Hematopoietic multipotent progenitor cell treated with erythropoietin and hydrocortisone succinate and interleukin-3 and kit ligand, for 15 days (in vitro differentiated cells): ENCODE data around the gene CNTNAP2.

Source experiments
- DNase-seq: peaks from one replicate; pipeline ENCODE4 v3.0.0-alpha.2; 2015; ENCODE audit warnings: low spot score

The CNTNAP2 gene

GRCh38 chr7:148211740-148212151 lies 2095.1 kb downstream of the CNTNAP2 start:
- DNase-seq = no peak

- no peak for DNase-seq
Measured at GRCh38 chr7:148212731-148213130, 2096.1 kb downstream of the CNTNAP2 start.

DNA sequence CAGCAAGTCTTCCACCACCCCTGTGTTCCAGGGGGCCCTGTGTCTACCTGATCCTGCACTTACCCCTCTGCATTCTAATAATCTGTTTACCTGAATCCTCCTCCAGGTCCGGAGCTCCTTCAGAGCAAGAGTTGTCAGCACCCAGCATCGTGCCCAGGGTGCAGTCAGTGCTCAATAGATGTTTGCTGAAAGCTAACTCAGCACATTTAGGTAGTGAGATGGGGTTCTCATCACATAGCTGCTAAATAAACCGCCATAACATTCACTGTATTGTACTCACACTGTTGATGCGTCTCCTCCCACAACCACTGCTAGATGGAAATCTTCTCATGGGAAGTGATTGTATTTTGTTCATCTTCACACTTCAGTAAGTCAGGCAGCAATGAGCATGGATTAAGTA lies 2097.5 kb downstream of the CNTNAP2 start:
- no peak for DNase-seq

GRCh38 chr7:148218603-148219002 lies 2102.0 kb downstream of the CNTNAP2 start:
- DNase-seq = no peak

DNA sequence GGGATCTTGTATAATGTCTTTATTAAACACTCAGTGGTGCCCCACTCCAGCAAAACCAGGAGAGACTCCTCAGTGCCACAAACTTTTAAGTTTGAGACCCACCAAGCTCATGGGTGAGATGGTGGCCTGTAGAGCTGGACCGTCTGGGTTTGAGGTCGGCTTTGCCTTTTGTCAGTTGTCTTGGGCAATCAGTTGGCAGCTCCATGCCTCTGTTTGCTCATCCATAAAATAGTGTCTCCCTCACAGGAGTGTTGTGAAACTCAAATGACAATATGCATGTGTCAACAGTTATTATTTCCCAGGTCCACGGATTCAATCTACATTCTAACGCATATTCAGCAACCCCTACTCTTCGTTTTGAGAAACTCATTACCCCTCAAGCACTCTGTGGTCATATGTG lies 2106.1 kb downstream of the CNTNAP2 start:
- no peak for DNase-seq

DNA sequence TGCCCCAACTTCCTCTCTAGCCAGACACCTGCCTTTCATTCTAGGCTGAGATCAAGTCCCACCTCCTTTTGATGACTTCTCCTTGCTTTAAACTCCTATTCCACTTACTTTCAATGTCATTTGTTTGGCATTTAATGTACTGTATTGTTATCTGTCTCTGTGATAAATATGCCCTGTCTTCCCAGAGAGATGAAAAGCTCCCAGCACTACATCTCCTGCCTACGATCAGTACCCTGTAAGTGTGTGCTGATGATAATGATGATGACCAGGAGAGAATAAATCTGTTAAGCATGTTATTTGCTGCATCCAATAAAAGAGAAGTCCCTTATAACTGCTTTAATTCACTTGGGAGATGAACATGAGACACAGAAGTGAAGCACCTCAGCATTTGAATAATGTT lies 2106.6 kb downstream of the CNTNAP2 start:
- no peak for DNase-seq

GRCh38 chr7:148223738-148224137 lies 2107.1 kb downstream of the CNTNAP2 start:
- no peak for DNase-seq

- no peak for DNase-seq
Measured at GRCh38 chr7:148230296-148230695, 2113.7 kb downstream of the CNTNAP2 start.

- DNase-seq = no peak
Measured at GRCh38 chr7:148230883-148231282, 2114.3 kb downstream of the CNTNAP2 start.

DNA sequence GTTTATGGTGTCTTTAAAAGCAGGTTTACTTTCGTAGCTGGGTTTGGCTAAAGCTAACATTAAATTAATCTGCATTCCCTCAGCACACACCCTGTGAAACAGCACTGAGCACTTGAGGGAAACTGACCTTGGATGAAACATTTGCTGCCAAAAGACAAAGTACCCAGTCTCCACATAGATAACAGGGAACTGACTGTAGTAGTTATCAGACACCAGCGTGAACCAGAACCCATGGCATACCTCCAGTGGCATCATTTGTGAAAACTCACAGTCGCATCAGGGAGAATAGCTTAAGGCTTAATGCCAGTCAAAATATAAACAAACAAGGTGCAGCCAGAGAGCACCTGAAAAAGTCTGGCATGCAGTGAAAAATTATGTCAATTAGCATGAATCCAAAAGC lies 2116.2 kb downstream of the CNTNAP2 start:
- DNase-seq = no peak

- no peak for DNase-seq
Measured at GRCh38 chr7:148234715-148235114, 2118.1 kb downstream of the CNTNAP2 start.

DNA sequence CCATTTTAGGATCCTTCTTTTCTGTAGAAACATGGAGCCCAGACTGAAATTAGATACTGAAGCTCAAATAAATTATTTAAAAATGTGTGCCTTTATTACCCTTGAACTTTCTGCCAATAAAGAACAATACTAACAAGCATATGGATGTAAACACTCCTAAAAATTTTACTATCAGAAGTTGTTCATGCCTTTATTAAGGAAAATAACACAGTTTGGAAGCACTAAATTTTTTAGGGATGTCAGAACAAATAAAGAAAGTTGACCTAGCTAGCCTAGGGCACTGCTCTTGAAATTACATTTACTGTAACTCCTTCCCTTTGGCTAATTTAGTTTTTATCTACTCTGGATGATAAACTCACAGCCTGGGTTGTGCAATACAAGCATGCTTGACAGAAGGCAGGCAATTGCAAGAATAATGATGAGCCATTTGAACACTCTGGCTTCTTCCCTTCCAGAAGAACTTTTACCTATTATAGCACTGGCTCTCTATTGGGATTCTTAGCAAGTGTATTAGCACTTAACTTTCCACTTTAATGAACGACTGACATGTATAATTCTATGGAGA lies 2122.2 kb downstream of the CNTNAP2 start:
- no peak for DNase-seq

- DNase-seq = no peak
Measured at GRCh38 chr7:148241700-148242293, 2125.2 kb downstream of the CNTNAP2 start.

GRCh38 chr7:148242294-148242821 lies 2125.8 kb downstream of the CNTNAP2 start:
- DNase-seq = peak; percentile 20

DNA sequence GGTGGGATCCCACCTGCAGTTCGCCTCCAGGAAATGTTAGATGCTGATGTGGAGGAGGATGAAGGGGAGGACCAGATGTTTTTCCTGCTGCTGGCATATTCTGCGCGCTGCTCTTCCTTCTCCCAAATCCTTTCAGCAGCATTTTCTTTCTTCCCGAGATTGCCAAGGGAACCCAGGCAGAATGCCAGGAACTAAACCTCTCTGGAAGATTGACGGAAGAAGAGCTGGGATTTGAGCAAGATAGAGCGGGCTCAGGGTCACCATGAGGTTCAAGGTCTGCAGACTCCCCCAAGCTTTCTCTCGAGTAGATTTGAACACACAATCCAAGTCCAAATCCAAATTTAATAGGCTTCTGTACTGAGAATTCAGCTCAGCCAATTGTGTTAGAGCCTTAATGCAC lies 2128.8 kb downstream of the CNTNAP2 start:
- DNase-seq = no peak

- DNase-seq = no peak
Measured at GRCh38 chr7:148253629-148254028, 2137.0 kb downstream of the CNTNAP2 start.

- DNase-seq = no peak
Measured at GRCh38 chr7:148255333-148255732, 2138.7 kb downstream of the CNTNAP2 start.

GRCh38 chr7:148256433-148256832 lies 2139.8 kb downstream of the CNTNAP2 start:
- DNase-seq = no peak

DNA sequence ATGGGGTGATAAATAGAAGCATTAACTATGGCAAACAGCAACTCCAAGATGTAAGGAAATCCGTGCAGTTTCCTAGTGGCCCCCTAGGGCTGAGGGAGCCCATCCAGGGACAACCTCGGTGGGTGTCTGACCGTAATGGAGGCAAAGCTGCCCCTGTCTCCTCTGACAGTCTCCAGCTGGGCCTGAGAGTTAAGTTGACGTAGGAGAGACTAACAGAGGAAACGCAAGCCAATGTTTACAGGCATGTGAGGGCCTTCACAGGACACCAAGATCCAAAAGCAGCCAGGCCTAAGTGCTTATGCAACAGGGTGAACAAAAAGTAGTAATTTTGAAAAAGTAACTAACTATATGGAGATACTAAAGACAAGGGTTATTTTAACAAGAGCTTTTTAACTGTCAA lies 2144.0 kb downstream of the CNTNAP2 start:
- no peak for DNase-seq

GRCh38 chr7:148261523-148261922 lies 2144.9 kb downstream of the CNTNAP2 start:
- no peak for DNase-seq

DNA sequence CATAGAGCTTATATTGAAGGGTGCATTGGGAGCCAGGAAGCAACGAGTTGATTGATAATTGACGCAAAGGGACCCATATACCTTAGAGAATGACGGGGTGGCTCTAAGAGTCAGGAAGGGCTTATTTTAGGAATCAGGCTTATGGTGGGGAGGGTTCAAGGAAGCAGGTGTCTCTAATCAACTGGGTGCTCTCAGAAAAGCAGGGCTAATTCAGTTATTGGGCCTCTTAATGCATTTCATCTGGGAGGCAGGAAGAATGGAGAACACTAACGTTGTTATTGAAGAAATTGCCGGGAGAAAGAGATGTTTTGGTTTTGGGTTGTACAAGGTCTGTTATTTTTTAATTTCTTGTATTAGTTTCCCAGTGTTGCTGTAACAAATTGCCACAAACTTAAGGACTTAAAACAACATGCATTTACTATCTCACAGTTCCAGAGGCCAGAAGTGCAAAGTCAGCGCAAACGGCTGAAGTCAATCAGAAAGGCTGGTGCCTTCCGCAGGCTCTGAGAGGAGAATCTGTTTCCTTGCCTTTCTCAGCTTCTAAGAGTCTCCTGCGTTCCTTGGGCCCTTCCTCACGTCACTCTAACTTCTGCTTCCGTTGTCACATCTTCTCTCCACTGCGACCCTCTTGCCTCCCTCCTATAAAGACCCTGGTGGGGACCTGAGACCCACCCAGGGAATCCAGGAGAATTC lies 2145.5 kb downstream of the CNTNAP2 start:
- DNase-seq = no peak

- DNase-seq = peak; percentile 53
Measured at GRCh38 chr7:148262721-148263229, 2146.2 kb downstream of the CNTNAP2 start.

DNA sequence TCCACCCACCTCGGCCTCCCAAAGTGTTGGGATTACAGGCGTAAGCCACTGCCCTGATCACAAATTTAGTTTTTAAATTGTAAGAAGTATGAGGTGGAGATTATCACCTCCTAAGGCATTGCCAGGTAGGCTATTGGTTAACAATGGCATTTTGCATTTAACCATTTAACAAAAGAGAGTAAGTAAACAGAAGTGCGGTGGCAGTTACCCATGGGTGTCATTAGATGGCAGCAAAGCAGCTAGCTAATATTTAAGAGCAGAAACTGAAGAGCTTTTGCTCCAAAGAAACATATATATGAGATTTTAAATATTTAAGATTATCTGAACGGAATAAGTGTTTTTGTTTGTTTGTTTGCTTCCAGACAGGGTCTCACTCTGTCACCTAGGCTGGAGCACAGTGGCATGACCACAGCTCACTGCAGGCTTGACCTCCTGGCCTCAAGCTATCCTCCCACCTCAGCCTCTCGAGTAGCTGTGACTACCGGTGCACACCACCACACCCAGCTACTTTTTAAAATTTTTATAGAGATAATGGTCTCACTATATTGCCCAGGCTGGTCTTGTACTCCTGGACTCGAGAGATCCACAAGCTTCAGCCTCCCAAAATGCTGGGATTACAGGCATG lies 2148.4 kb downstream of the CNTNAP2 start:
- peak; percentile 11 for DNase-seq
